Mammary epithelial cell (primary cell): ENCODE data around the gene CELF4.

Experiments used
- CTCF ChIP-seq, 2 donors: IDR thresholded peaks in 1 of 2; conservative IDR thresholded peaks in 1 of 2; 2 replicates each; pipeline ENCODE4 v1.5.1; 2011 to 2012; ENCODE audit warnings: inconsistent platforms in 2 of 2, low read length in 2 of 2, mild to moderate bottlenecking in 2 of 2, control low read depth in 1 of 2, low read depth in 1 of 2; ENCODE audit not compliant: insufficient read depth in 1 of 2; ENCODE audit errors: extremely low read depth in 1 of 2
- EZH2 ChIP-seq: IDR thresholded peaks from 2 replicates; pipeline ENCODE4 v1.6.1; 2012; ENCODE audit warnings: low read length, inconsistent platforms, borderline replicate concordance

- no peak for TF ChIP-seq CTCF (conservative IDR thresholded peaks at IDR 0.05 in 1 of 2, IDR thresholded peaks at IDR 0.05 in 1 of 2; ENCODE audit: extremely low read depth in 1 of 2, insufficient read depth in 1 of 2, low read depth in 1 of 2, low read length in 2 of 2)
- no peak for TF ChIP-seq EZH2
These were observed 57.4 kb downstream of the CELF4 start for GRCh38 chr18:37508207-37508606.
